Stimulated activated CD4-positive, alpha-beta T cell treated with anti-CD3 and anti-CD28 coated beads, Interleukin-12 subunit alpha, Interleukin-12 subunit beta, amount 100 ng/mL, for 24 hours (primary cell): ENCODE measurements around the gene UBP1.
A peak's percentile ranks its signal among the peaks of the same experiment; 100 is the strongest.
"Not testable (repeated sequence)": the region's sequence is repeated elsewhere in the genome, so short reads cannot be mapped to it uniquely, and the experiment has no call there.

Experiments used
- DNase-seq, 2 experiments: peaks; one replicate each; pipeline ENCODE4 v3.0.0-alpha.2; 2020; ENCODE audit warnings: low read depth in 2 of 2

The UBP1 gene

DNA sequence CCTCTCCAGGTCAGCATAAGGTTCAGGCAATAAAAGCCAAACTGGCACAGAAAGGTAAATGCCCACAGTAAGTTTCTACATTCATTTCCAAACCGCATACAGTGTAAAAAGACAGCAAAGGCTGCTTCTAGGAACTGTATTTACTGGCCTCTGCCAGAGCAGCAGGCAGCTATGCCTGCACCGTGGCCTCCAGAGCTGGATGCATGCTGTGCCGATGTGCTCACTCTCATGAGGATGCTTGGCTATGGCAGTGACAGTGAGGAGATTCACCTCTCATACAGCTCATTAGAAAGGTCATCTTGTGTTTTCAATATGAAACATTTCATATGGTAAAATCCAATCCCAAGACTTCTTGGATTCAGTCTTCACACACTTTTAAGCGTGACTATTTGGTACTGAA is 50.3 kb downstream of the UBP1 start:
- DNase-seq, result no peak

DNA sequence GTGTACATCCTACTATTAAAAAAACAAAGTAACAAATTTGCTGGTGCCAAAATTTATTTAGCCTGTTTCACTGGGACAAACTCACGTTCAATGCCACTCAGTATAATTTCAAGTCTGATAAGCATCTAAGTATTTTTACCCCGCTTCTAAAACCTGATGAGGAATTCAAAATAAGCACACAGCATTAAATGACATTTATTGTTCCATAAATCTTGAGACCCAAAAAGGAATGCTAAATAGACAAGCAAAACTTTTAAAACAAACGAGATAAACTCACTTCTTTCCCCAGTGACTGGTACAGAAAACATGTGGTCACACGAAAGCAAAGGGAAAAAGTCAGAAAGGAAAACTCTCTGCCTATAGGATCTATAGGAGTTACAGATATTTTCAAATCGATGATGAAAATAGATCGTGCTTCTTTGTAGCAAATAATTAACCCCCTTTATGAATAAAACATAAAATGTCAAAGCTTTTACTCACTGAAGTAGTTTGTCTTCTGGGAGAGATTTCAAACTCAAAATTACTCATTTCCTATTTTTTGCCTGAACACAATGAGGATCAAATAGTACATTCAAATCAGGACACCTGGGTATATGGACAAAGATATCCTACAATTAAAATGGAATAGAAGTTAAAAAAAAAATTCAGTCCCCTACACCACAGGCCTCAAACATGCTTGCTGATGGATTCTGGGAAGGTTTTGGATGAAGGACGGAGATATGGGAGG is 51.7 kb downstream of the UBP1 start:
- DNase-seq, result no peak

DNA sequence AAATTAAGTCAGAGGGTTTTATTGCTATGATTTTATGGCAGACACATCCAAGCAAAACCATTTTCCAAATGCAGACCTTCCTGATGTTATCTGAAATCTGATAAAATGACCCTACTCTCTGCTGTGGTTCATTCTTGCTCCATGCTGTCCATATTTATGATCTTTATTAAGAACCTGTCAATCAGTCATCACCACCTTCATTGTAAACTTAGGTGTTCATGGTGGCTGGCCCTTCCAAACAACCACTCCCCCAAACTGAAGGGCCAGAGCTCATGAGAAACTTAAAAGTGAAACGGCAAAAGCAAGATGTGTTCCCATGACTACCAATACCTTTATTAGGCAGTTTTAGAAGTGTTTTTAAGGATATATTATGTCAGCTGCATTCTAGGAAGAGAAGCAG is 53.6 kb downstream of the UBP1 start:
- no peak for DNase-seq

DNA sequence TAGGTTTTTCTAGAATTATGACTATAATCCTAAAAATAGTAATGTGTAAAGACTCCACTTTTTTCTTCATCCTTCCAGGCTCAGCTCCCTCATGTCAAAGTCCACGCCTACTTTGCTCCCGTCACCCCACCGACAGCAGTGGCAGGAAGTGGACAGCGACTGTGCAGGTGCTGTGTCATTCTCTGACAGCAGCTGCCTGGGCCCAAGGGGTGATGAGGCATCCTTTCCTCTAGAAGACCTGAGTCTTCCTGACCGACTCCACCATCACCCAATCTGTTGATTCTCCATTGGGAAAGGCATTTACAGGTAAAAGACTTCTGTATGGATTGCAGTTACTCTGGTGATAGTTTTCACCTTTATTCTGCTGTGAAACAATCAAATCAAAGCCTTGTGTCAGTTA is 54.8 kb downstream of the UBP1 start:
- peak in 1 of 2 experiments; percentile 30 for DNase-seq

DNA sequence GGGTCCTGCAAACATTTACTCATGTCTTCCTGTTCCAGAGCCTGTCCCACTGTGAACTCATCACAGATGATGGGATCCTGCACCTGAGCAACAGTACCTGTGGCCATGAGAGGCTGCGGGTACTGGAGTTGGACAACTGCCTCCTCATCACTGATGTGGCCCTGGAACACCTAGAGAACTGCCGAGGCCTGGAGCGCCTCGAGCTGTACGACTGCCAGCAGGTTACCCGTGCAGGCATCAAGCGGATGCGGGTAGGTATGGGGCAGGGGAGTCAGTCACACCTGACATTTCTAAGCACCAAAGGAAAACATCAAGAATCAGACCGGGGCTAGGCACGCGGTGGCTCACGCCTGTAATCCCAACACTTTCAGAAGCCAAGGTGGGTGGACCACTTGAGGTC is 56.3 kb downstream of the UBP1 start:
- DNase-seq, result no peak

DNA sequence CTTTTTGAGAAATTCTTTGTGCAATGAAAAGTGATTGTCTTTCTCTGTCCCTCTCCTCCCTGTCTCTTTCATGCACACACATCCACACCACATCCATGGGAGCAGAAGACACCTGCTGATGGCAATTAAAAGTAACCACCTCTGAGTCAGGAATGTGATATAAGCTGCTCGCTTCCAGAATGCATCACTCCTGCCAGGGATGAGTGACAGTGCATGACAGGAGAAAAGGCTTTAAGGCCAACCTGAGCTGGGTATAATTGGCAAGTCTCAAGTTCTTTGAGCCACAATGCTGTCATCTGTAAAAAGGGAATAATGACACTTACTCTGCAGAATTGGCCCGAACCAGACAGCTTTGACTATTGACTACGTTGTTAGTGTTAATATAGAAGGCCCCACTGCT is 59.6 kb downstream of the UBP1 start:
- no peak for DNase-seq

DNA sequence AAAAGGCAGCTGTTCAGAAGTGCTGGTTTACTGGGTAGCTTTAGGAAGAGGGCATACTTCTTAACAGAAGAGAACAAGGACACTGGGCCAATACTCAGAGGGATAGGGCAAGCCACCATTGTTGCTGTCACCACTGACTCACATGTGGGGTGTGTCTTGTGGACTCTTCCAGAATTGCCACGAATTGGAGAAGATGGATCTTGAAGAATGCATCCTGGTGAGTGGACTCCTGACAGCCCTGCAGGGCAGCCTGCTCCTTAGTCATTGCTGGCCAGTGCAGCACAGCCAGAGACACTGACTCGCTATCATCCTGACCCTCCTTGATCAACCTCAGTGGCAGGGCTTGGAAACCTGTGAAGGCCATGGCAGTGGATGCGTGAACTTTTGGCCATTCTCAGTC is 62.3 kb downstream of the UBP1 start:
- no peak for DNase-seq

DNA sequence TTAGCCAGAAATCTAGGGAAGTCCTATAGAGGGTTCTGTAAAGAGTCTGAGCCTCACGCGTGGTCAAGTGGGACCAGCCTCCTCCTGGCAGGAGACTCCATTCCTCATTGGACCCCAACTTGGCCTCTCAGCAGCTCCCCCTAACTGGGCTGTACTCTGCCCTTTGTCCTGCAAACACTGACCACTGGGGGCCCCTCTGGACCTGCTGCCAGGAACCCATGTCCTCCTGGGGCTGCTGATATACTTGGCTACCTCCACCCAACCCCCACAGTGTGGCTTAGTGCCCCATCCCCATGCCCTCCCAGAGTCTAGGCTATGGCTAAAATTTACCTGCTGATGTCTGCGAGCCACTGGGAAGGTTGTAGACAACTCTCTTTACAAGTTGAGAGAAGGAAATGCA is 62.7 kb downstream of the UBP1 start:
- DNase-seq, result no peak

DNA sequence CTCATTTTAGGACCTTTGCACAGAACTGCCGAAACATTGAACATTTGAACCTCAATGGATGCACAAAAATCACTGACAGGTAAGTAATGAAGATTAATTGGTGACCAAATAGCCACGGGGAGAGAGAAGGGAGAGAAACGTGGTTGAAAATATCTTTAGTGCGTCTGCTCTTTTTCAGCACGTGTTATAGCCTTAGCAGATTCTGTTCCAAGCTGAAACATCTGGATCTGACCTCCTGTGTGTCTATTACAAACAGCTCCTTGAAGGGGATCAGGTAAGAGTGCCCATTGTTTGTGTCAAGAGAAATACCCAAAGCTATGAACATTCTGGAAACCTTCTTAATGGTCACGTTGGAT is 67.1 kb downstream of the UBP1 start:
- no peak for DNase-seq

DNA sequence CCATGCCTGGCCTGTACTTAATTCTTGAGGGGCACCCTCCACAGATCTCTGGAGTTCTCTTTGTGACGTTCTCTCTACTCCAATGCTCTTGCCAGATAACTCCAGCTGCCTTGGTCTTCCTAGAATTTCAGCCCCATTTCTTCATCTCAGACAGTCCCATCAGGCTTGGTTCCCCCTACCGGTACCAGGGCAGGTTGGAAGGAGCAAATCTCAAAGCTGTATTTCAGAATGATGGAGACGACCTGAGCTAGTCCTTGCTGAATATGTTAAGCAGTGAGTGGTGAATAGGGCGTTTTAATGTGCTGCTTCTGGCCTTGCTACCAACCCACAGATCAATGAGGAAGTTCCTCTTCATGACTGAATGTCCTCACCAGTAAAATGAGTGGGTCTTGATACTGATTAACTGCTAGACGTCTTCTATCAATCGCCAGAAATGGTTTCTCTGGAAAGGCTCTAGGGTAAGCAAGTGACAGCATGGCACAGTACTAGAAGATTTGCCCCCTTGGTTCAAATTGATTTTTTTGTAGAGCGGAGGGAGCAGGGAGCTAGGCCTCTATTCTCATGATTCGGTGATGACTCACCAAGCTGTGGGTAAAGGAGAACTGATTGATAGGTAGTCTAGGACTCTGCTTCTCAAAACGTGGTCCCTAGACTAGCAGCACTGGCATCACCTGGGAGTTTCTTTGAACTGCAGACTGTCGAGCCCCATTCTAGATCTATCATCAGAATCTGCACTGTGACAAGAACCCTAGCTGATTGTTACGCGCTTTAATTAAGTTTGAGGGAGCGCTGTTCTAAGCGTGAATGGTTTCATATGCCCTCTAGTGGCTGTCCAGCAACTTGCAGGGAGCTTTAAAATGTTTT is 67.8 kb downstream of the UBP1 start:
- peak; percentile 5 to 21 for DNase-seq

DNA sequence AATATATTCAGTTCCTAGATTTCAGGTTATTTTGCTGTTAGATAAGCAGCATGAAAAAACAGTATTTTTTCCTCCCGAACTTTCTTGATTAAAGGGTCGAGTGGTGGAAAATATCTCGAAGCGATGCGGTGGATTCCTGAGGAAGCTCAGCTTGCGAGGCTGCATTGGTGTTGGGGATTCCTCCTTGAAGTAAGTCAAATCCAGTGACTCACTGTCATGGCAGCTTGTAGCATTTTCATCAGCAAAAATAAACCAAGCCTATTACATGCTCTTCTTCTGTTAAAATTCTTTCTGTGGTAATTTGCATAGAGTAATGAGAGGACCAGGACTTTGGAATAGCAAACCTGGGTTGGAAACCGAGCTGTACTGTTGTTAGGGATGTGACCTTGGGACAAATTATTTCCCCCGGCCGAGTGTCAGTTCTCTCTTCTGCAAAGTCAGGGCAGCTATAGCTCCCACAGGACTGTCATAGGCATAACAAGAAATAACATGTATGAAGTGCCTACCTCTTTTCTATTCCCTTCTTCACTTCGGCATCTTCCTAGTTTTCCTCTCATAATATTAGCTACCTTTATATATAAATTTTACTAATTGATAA is 75.6 kb downstream of the UBP1 start:
- DNase-seq, result no peak

DNA sequence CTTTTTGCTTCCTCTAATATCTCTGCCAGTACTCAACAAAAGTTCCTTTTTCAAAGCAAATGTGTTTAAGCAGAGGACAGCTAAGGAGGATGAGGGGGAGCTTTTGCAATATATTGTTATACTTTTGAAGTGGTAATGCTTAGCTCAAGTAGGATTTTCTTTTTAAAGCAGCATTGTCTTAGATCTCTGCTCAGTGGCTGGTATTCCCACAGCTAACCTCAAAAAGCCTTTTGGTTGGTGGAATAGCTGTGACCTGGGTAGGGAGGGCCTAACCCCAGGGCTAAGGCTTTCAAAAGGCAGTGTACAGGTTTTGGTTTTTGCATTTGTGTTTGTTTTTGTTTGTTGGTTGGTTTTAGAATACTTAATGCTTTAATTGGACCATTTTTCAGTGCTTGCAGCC is 76.1 kb downstream of the UBP1 start:
- DNase-seq, result no peak

DNA sequence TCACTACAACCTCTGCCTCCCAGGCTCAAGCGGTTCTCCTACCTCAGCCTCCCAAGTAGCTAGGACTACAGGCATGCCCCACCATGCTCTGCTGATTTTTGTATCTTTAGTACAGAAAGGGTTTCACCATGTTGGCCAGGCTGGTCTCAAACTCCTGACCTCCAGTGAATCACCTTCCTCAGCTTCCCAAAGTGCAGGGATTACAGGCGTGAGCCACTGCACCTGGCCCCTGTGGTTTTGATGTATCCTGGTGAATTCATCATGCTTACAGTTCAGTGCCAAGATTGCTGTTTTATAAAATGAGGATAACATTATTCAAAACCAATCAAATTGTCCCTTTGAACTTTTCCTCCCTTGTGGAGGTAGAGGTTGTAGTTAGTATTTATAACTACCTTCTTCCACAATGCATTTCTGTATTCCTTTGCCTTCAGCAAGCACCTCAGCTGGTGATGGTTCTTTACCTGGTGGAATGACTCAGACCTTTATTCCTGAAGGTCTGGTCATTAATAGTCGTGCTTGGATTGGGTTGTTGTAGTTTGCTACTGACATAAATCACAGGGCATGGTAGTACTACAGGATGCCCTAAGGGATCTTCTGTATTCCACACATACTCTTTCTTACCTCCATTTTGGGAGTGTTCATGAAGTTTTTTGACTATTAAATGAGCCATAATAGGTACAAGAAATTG is 76.9 kb downstream of the UBP1 start:
- DNase-seq, result no peak

DNA sequence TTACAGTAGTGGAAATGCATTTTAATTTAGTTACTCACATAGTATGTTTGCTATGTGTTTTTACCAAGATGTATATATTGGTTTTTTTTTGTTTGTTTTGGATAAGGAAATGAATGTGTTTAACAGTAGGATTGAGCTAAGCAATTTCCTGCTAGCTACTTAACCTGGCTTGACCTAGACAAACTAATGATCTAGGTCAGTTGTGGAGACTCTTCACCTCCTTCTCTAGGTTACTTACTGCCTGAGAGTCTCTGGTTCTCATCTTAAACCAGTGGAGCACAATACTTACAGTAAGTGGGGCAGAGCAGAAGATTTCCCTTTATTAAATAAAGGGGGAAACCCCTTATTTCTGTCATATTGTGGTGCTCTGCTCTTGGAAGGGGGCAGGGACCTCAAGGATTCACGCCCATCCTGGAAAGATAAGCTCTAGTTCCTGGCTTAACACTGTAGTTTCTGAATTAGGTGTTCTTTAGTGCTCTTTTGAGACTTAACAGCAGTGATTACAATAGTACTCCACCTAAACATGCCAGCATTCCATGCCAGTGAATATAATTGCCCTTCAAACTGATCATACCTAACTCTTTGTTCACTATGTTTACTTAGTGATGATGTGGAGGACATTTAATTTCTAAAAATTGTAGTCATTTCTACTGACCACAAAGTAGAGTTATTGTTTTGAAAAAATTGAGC is 79.9 kb downstream of the UBP1 start:
- no peak for DNase-seq

DNA sequence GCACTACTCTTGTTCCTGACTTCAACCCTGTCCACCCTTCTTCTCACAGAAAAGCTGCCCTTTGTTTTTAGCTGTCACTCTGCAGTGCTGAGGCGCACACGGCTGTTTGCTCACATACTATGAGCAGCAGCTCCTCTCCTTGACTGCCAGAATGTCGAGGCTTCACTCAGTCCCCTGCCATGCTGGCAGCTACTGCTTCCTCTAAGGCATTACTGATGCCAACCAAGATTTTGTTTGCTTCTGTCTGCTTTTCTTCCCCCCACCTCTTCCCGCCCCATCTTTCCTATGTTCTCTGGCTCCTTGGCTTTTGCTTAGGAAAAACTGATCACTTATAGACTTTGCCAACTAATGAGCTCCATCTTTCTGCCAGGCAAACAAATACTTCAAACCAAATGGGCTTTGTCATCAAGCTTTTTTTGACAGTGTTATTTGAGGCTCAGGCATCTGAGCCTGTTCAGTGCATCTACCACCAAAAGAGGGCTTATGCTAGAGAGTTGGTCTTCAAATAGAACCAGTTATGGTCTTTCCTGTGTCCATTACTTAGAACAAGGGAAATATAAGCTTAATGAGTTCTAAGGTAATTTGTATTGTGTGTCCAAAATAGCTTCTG is 81.9 kb downstream of the UBP1 start:
- DNase-seq, result no peak

DNA sequence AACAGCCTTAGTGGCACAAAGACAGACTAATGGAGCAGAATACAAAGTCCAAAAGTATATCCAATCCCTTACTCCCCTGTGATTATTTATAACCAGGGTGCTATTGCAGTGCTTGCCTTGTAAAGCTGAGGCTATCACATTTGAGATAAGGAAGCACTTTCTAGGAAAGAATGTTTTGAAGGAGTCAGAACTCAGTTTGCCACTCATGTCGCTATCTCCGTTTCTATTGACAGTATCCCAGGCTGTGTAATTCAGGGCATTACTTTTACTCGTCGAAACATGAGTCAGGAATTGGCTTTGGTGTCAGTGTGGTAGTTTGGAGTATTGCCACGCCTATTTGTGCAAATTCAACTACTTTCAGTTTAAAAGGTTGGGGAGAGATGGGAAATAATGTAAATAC is 84.6 kb downstream of the UBP1 start:
- no peak for DNase-seq

DNA sequence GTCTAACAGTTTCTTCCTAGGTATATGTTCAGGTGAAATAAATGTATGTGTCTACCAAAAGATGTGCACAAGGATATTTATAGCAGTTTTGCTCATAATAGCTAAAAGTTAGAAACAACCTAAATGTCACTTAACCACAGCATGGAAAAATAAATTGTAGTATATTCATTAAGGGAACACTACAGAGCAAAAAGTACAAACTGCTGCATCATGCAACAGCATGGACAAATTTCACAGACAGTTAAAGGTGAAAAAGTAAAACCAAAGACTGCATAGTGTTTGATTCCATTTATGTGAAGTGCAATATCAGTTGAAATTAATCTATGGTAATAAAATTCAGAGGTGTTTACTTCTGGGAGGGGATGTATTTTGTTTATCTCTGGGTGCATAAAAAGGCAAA is 100.4 kb downstream of the UBP1 start:
- no peak for DNase-seq

DNA sequence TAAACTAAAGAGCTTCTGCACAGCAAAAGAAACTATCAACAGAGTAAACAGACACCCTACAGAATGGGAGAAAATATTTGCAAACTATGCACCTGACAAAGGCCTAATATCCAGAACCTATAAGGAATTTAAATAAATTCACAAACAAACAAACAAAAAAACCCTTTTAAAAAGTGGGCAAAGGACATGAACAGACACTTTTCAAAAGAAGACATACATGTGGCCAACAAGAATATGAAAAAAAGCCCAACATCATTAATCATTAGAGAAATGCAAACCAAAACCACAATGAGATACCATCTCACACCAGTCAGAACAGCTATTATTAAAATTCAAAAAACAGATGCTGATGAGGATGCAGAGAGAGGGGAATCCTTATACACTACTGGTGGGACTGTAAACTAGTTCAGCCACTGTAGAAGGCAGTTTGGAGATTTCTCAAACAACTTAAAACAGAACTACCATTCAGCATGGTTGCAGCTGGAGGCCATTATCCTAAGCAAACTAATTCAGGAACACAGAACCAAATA is 101.2 kb downstream of the UBP1 start:
- not testable (repeated sequence) for DNase-seq
